ENCODE results near the gene RASA3.

RASA3 gene

GRCh38 chr13:114146173-114146572, 13.8 kb upstream of the RASA3 start:
- Histone ChIP-seq H3K4me3 (replicated peaks; ENCODE audit: insufficient read depth, low read length) (no peak overlapping the region), H3K27ac (replicated peaks) (no peak overlapping the region), H3K27me3 (ENCODE audit: insufficient read depth, poor library complexity, severe bottlenecking) (no peaks in the 10 kb centered on the region)
- no peak for DNase-seq (ENCODE audit: low read depth in 1 of 2, low spot score in 1 of 2)
- TF ChIP-seq REST (IDR thresholded peaks at IDR 0.05; ENCODE audit: insufficient replicate concordance, low read depth), result no peak
- TF ChIP-seq SPI1 (IDR thresholded peaks at IDR 0.05; ENCODE audit: borderline replicate concordance, low read depth), result no peak
- no peak for TF ChIP-seq POLR2AphosphoS5 (IDR thresholded peaks at IDR 0.05; ENCODE audit: low read depth)
- no peak for TF ChIP-seq CTCF (IDR thresholded peaks at IDR 0.05; ENCODE audit: insufficient read depth, low read length)
- no peak for TF ChIP-seq GABPA (IDR thresholded peaks at IDR 0.05; ENCODE audit: low read depth)

GRCh38 chr13:114145722-114146121, 13.3 kb upstream of the RASA3 start:
- no peak for TF ChIP-seq REST (IDR thresholded peaks at IDR 0.05; ENCODE audit: insufficient replicate concordance, low read depth)
- H3K4me3 ChIP-seq (replicated peaks; ENCODE audit: insufficient read depth, low read length), result no peak overlapping the region
- DNase-seq (ENCODE audit: low read depth in 1 of 2, low spot score in 1 of 2), result no peak
- no peaks in the 10 kb centered on the region for H3K27me3 ChIP-seq (ENCODE audit: insufficient read depth, poor library complexity, severe bottlenecking)
- H3K27ac ChIP-seq (replicated peaks), result no peak overlapping the region

- Histone ChIP-seq H3K4me3 (replicated peaks; ENCODE audit: insufficient read depth, low read length) (no peak overlapping the region), H3K27ac (replicated peaks) (no peak overlapping the region), H3K27me3 (ENCODE audit: insufficient read depth, poor library complexity, severe bottlenecking) (no peaks in the 10 kb centered on the region)
- no peak for DNase-seq (ENCODE audit: low read depth in 1 of 2, low spot score in 1 of 2)
- TF ChIP-seq CTCF (IDR thresholded peaks at IDR 0.05; ENCODE audit: insufficient read depth, low read length) (no peak), SPI1 (IDR thresholded peaks at IDR 0.05; ENCODE audit: borderline replicate concordance, low read depth) (no peak), POLR2AphosphoS5 (IDR thresholded peaks at IDR 0.05; ENCODE audit: low read depth) (no peak), GABPA (IDR thresholded peaks at IDR 0.05; ENCODE audit: low read depth) (no peak), REST (IDR thresholded peaks at IDR 0.05; ENCODE audit: insufficient replicate concordance, low read depth) (no peak)
These were observed 12.8 kb upstream of the RASA3 start for GRCh38 chr13:114145256-114145655.
